ENCODE results near the gene SLC9A8.

DNA sequence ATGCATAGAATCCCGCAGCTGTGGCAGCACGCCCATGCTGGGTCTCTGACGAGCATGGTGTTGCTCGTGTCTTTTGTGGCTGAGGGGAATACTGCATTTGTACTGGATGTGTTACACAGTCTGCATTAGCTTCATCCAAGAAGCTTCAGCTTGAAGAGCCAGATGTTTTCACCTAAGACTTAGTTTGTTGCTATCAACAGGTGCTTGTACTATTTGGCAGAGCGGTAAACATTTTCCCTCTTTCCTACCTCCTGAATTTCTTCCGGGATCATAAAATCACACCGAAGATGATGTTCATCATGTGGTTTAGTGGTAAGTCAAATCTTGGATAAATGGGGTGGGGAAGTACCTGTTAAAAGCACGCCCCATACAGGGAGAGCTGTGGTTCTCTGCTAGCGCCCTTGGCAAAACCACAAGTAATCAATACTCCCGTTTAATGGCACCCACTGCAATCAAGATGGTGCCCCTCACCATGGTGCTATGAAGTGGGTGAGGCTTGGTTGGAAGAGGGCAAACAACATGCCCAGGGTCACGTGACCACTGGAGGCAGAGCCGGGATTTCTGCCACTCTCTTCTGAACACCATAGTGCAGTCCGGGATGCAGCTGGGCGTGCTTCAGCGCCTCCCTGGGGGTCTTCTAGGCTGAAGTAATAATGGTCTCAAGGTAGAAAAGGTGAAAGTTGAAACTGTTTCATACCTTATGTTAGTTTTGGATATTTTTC, 68.3 kb downstream of the SLC9A8 start:
- TF ChIP-seq, protein P1, sequence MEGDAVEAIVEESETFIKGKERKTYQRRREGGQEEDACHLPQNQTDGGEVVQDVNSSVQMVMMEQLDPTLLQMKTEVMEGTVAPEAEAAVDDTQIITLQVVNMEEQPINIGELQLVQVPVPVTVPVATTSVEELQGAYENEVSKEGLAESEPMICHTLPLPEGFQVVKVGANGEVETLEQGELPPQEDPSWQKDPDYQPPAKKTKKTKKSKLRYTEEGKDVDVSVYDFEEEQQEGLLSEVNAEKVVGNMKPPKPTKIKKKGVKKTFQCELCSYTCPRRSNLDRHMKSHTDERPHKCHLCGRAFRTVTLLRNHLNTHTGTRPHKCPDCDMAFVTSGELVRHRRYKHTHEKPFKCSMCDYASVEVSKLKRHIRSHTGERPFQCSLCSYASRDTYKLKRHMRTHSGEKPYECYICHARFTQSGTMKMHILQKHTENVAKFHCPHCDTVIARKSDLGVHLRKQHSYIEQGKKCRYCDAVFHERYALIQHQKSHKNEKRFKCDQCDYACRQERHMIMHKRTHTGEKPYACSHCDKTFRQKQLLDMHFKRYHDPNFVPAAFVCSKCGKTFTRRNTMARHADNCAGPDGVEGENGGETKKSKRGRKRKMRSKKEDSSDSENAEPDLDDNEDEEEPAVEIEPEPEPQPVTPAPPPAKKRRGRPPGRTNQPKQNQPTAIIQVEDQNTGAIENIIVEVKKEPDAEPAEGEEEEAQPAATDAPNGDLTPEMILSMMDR (IDR thresholded peaks at IDR 0.05 in 2 of 3, conservative IDR thresholded peaks at IDR 0.05 in 1 of 3; ENCODE audit: borderline replicate concordance in 1 of 3, insufficient read depth in 1 of 3, low read depth in 2 of 3, low read length in 2 of 3), result no peak
- TF ChIP-seq POLR2A (IDR thresholded peaks at IDR 0.05; ENCODE audit: borderline replicate concordance, extremely low read depth, insufficient read depth, insufficient read length) (no peak), ZNF274 (IDR thresholded peaks at IDR 0.05; ENCODE audit: low read depth, low read length) (no peak), EZH2 (IDR thresholded peaks at IDR 0.05) (no peak), POLR2AphosphoS5 (IDR thresholded peaks at IDR 0.05; ENCODE audit: low read depth, low read length) (no peak), TCF7L2 (IDR thresholded peaks at IDR 0.05; ENCODE audit: borderline replicate concordance, extremely low read depth, insufficient read depth, insufficient read length) (no peak), EGR1 (IDR thresholded peaks at IDR 0.05; ENCODE audit: low read depth) (no peak)
- TF ChIP-seq, protein P2, sequence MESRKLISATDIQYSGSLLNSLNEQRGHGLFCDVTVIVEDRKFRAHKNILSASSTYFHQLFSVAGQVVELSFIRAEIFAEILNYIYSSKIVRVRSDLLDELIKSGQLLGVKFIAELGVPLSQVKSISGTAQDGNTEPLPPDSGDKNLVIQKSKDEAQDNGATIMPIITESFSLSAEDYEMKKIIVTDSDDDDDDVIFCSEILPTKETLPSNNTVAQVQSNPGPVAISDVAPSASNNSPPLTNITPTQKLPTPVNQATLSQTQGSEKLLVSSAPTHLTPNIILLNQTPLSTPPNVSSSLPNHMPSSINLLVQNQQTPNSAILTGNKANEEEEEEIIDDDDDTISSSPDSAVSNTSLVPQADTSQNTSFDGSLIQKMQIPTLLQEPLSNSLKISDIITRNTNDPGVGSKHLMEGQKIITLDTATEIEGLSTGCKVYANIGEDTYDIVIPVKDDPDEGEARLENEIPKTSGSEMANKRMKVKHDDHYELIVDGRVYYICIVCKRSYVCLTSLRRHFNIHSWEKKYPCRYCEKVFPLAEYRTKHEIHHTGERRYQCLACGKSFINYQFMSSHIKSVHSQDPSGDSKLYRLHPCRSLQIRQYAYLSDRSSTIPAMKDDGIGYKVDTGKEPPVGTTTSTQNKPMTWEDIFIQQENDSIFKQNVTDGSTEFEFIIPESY (IDR thresholded peaks at IDR 0.05; ENCODE audit: extremely low read depth, insufficient replicate concordance, low read length), result no peak
- TF ChIP-seq, protein P3, sequence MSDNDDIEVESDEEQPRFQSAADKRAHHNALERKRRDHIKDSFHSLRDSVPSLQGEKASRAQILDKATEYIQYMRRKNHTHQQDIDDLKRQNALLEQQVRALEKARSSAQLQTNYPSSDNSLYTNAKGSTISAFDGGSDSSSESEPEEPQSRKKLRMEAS (IDR thresholded peaks at IDR 0.05), result no peak
